ENCODE results near the gene COMMD10.

- no peak for TF ChIP-seq EZH2 (IDR thresholded peaks at IDR 0.05)
- TF ChIP-seq POLR2AphosphoS5 (IDR thresholded peaks at IDR 0.05; ENCODE audit: borderline replicate concordance, low read depth, low read length), result no peak
- TF ChIP-seq FOXP2 (optimal IDR thresholded peaks at IDR 0.05; ENCODE audit: control extremely low read depth, extremely low read length, insufficient read depth), result no peak
These were observed 188.8 kb downstream of the COMMD10 start for GRCh38 chr5:116273448-116274242.
